Measurements from ENCODE around the gene FOXL1.

- TF ChIP-seq CTCF (IDR thresholded peaks at IDR 0.05), result no peak
- no peak for TF ChIP-seq POLR2A (IDR thresholded peaks at IDR 0.05)
These were observed 31.1 kb upstream of the FOXL1 start for GRCh38 chr16:86547286-86547685.
